ENCODE data around the gene PCMT1. TPM values are rescaled to one million over a fixed set of nuclear protein-coding genes. Genes with fewer than 3 reads are reported as not detected.
A peak's percentile ranks its signal among the peaks of the same experiment; 100 is the strongest.
"Not testable (repeated sequence)": the region's sequence is repeated elsewhere in the genome, so short reads cannot be mapped to it uniquely, and the experiment has no call there.

The PCMT1 gene
- total RNA-seq, 1 donor = 126 TPM

DNA sequence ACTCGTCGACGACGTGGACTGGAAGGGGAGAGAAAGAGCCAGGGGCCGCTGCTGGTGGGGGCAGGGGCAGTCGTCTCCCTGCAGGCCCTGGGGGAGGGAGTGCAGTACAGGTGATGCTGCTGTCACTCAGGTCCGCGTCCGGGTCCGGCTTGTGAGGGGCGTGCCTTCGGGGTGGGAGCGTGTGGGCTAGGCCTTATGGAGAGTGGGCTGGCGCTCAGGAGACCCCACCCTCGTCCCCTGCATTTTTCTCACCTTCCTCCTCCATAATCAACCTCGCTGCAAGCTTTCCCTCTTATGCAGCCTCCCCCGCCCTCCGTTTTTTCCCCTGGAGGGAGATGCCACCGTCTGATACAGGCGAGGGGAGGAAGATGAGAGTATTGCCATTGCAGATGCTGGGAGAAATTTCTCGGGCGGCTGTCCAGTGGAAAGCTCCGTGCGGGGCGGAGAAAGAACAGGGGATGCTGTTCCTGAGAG lies 632 bp downstream of the PCMT1 start:
- TF ChIP-seq, protein P1, sequence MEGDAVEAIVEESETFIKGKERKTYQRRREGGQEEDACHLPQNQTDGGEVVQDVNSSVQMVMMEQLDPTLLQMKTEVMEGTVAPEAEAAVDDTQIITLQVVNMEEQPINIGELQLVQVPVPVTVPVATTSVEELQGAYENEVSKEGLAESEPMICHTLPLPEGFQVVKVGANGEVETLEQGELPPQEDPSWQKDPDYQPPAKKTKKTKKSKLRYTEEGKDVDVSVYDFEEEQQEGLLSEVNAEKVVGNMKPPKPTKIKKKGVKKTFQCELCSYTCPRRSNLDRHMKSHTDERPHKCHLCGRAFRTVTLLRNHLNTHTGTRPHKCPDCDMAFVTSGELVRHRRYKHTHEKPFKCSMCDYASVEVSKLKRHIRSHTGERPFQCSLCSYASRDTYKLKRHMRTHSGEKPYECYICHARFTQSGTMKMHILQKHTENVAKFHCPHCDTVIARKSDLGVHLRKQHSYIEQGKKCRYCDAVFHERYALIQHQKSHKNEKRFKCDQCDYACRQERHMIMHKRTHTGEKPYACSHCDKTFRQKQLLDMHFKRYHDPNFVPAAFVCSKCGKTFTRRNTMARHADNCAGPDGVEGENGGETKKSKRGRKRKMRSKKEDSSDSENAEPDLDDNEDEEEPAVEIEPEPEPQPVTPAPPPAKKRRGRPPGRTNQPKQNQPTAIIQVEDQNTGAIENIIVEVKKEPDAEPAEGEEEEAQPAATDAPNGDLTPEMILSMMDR (IDR thresholded peaks at IDR 0.05; ENCODE audit: insufficient read depth, low read depth, low read length) = no peak

DNA sequence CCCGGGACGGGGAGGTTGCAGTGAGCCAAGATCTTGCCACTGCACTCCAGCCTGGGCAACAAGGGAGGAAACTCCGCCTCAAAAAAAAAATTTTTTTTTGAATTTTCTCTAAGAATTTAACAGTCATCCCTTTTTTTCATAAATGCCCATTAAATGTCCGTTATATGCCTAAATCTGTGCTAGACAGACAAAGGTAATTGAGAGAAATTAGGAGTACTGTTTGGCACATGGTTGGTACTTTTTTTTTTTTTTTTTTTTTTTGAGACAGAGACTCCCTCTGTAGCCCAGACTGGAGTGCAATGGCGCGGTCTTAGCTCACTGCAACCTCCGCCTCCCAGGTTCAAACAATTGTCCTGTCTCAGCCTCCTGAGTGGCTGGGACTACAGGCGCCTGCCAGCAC lies 1.7 kb downstream of the PCMT1 start:
- TF ChIP-seq, protein P1 (IDR thresholded peaks at IDR 0.05; ENCODE audit: insufficient read depth, low read depth, low read length) = no peak
- no peak for DNase-seq (ENCODE audit: low read depth)
- H3K4me3 ChIP-seq (ENCODE audit: low read depth, low read length) = peak overlapping the region; percentile 98

More for the DNA sequence above, 632 bp downstream of the PCMT1 start:
- DNase-seq (ENCODE audit: low read depth) = peak; percentile 71
- peak overlapping the region; percentile 98 for H3K4me3 ChIP-seq (ENCODE audit: low read depth, low read length)

- DNase-seq (ENCODE audit: low read depth); H3K4me3 ChIP-seq (ENCODE audit: low read depth, low read length): not testable (repeated sequence)
Observed at GRCh38 chr6:149751920-149752319, 2.4 kb downstream of the PCMT1 start.

DNA sequence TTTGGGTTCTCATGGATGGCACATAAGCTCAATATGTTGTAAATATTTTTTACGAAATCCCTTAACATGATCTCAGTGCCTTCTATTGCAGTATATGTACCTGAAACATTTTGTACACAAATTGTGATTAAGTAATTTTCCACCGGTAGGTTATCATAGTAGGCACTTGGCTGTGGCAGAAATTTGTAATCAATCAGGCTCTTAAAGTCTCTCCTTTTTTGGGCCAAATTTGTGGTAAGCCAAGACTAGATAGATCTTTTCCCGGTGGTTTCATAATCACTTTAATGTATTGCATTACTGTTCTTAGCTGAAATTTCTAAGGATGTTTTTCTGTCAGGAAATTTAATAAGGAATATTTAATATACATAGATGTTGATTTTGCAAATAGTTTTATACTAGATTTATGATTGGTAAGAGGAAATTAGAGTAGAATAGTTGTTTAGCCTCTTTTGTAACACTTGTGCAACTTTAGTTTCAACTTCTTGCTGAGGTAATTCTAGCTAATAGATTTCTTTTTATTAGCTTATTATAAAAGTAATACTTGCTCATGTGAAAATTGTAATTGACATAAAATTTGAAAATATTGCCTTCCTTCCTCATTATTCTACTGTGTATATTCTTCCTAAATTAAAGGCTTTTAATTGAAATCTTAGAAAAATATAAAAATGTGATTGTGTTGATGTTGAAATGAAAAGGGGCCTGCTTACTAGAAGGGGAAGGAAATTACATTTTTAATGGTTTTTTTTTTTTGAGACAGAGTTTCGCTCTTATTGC lies 3.2 kb downstream of the PCMT1 start:
- no peak for DNase-seq (ENCODE audit: low read depth)
- TF ChIP-seq, protein P1 (IDR thresholded peaks at IDR 0.05; ENCODE audit: insufficient read depth, low read depth, low read length) = no peak
- H3K4me3 ChIP-seq (ENCODE audit: low read depth, low read length) = no peak overlapping the region

DNA sequence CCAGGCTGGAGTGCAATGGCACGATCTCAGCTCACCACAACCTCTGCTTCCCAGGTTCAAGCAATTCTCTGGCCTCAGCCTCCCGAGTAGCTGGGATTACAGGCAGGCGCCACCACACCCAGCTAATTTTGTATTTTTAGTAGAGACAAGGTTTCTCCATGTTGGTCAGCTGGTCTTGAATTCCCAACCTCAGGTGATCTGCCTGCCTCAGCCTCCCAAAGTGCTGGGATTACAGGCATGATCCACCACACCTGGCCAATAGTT lies 3.8 kb downstream of the PCMT1 start:
- not testable (repeated sequence) for H3K4me3 ChIP-seq (ENCODE audit: low read depth, low read length); DNase-seq (ENCODE audit: low read depth)

GRCh38 chr6:149754548-149754947 lies 5.0 kb downstream of the PCMT1 start:
- no peak overlapping the region for H3K4me3 ChIP-seq (ENCODE audit: low read depth, low read length)
- TF ChIP-seq, protein P1 (IDR thresholded peaks at IDR 0.05; ENCODE audit: insufficient read depth, low read depth, low read length) = no peak
- no peak for DNase-seq (ENCODE audit: low read depth)

- TF ChIP-seq, protein P1 (IDR thresholded peaks at IDR 0.05; ENCODE audit: insufficient read depth, low read depth, low read length) = no peak
- no peak for DNase-seq (ENCODE audit: low read depth)
- H3K4me3 ChIP-seq (ENCODE audit: low read depth, low read length) = no peak overlapping the region
Observed at GRCh38 chr6:149755300-149756260, 6.0 kb downstream of the PCMT1 start.

Measured in fibroblast of villous mesenchyme (primary cell).